Glutamatergic neuron (in vitro differentiated cells): ENCODE measurements around the gene RASSF8. TPM values are rescaled to one million over a fixed set of nuclear protein-coding genes. Genes with fewer than 3 reads are reported as not detected.

Experiments used
- DNase-seq: peaks from one replicate; pipeline ENCODE4 v3.0.0; 2022
- H3K27ac Mint-ChIP-seq: one replicate; pipeline ENCODE4 v1.8.0; 2020; ENCODE audit warnings: mild to moderate bottlenecking, mixed read lengths, inconsistent platforms; ENCODE audit not compliant: unreplicated experiment
- H3K27me3 Mint-ChIP-seq: one replicate; pipeline ENCODE4 v1.8.0; 2020; ENCODE audit warnings: mild to moderate bottlenecking, moderate library complexity, mixed read lengths, inconsistent platforms; ENCODE audit not compliant: unreplicated experiment
- H3K36me3 Mint-ChIP-seq: one replicate; pipeline ENCODE4 v1.8.0; 2020; ENCODE audit warnings: mild to moderate bottlenecking, mixed read lengths, inconsistent platforms; ENCODE audit not compliant: unreplicated experiment
- H3K4me1 Mint-ChIP-seq: one replicate; pipeline ENCODE4 v1.8.0; 2020; ENCODE audit warnings: mild to moderate bottlenecking, low read depth, mixed read lengths, inconsistent platforms; ENCODE audit not compliant: unreplicated experiment
- H3K4me3 Mint-ChIP-seq: one replicate; pipeline ENCODE4 v1.8.0; 2020; ENCODE audit warnings: mild to moderate bottlenecking, mixed read lengths, inconsistent platforms; ENCODE audit not compliant: unreplicated experiment
- H3K9me3 Mint-ChIP-seq: one replicate; pipeline ENCODE4 v1.8.0; 2020; ENCODE audit warnings: mild to moderate bottlenecking, moderate library complexity, mixed read lengths, inconsistent platforms; ENCODE audit not compliant: unreplicated experiment
- CTCF ChIP-seq: fragments of 200-600 bp; sonication (generic); IDR thresholded peaks from one replicate; pipeline ENCODE4 v1.5.0; 2021; ENCODE audit not compliant: partially characterized antibody, unreplicated experiment
- total RNA-seq: library from RNA; stranded (reverse); fragmentation: NEBNext Ultra II Directional; extraction: Animal tissue kit (Norgen Biotek cat#: 25700); gene quantifications from one replicate; pipeline ENCODE4 v1.2.1, GENCODE V29; 2021; ENCODE audit not compliant: unreplicated experiment

RASSF8 gene
- total RNA-seq, 1 donor from 2014 or later = 41.3 TPM

GRCh38 chr12:26126340-26127284 is 168.1 kb downstream of the RASSF8 start:
- H3K9me3 Mint-ChIP-seq = peaks cover 10% of the 10 kb centered on the region
- peaks cover 21% of the 10 kb centered on the region for H3K27me3 Mint-ChIP-seq
- H3K4me1 Mint-ChIP-seq = peaks cover 16% of the 10 kb centered on the region
- peak overlapping the region; percentile 95 for H3K4me3 Mint-ChIP-seq
- H3K36me3 Mint-ChIP-seq = no peaks in the 10 kb centered on the region
- TF ChIP-seq CTCF = no peak
- peak; percentile 87 for DNase-seq
- H3K27ac Mint-ChIP-seq = no peak overlapping the region

GRCh38 chr12:26127404-26127803 is 168.9 kb downstream of the RASSF8 start:
- peaks cover 13% of the 10 kb centered on the region for H3K4me1 Mint-ChIP-seq
- no peak for DNase-seq

GRCh38 chr12:26128168-26128567 is 169.7 kb downstream of the RASSF8 start:
- H3K27me3 Mint-ChIP-seq = peaks cover 16% of the 10 kb centered on the region

More at GRCh38 chr12:26127404-26127803, 168.9 kb downstream of the RASSF8 start:
- peaks cover 20% of the 10 kb centered on the region for H3K27me3 Mint-ChIP-seq
- peak overlapping the region; percentile 95 for H3K4me3 Mint-ChIP-seq
- peaks cover 11% of the 10 kb centered on the region for H3K9me3 Mint-ChIP-seq
- H3K27ac Mint-ChIP-seq = no peak overlapping the region
- no peak for TF ChIP-seq CTCF
- no peaks in the 10 kb centered on the region for H3K36me3 Mint-ChIP-seq

More at GRCh38 chr12:26128168-26128567, 169.7 kb downstream of the RASSF8 start:
- no peak for TF ChIP-seq CTCF
- Mint-ChIP-seq H3K36me3 (no peaks in the 10 kb centered on the region), H3K4me1 (peaks cover 13% of the 10 kb centered on the region), H3K27ac (no peak overlapping the region), H3K9me3 (peaks cover 11% of the 10 kb centered on the region), H3K4me3 (no peak overlapping the region)
- no peak for DNase-seq

Other genes with a start within 250 kb of the RASSF8 start
- gene BHLHE41, start 166.4 kb downstream of the RASSF8 start, total RNA-seq = 3.6 TPM
- 0.91 TPM for gene SSPN, start 236.9 kb downstream of the RASSF8 start, total RNA-seq